Ecto neural progenitor cell (in vitro differentiated cells): ENCODE data around the gene SCNN1B.

Experiments used
- DNase-seq: peaks from one replicate; pipeline ENCODE4 v3.0.0-alpha.2; 2018; ENCODE audit warnings: low spot score

SCNN1B gene

DNA sequence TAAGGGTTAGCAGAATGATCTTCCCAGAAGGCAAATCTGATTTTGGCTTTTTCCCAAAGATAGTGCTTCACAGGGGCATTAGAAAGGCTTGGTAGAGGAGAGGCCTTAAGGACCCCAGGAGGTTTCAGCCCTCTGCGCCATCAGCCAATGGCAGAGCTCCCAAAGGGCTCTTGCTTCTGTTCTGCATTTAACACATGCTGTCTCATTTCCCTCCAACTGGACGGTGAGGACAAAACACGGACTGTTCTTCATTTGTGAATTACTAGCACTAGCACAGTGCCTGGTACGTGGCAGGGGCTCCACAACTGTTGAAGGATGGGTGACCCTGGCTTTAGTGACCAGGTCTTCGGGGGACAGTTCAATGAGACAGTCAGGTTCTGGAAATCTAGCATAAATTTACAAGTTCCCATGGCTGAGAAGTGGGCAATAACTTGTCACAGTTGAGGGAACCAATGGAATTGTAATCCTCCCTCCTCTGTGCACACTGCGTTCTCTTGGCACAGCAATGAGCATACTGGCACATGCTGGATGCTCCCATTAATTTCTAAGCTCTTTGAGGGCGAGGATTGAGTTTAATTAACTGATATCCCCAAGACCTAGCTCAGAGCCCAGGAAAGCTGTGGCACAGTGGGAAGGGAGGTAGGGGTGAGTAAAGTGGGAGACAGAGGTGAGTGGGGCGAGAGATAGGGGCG, 105.5 kb downstream of the SCNN1B start:
- DNase-seq: no peak

DNA sequence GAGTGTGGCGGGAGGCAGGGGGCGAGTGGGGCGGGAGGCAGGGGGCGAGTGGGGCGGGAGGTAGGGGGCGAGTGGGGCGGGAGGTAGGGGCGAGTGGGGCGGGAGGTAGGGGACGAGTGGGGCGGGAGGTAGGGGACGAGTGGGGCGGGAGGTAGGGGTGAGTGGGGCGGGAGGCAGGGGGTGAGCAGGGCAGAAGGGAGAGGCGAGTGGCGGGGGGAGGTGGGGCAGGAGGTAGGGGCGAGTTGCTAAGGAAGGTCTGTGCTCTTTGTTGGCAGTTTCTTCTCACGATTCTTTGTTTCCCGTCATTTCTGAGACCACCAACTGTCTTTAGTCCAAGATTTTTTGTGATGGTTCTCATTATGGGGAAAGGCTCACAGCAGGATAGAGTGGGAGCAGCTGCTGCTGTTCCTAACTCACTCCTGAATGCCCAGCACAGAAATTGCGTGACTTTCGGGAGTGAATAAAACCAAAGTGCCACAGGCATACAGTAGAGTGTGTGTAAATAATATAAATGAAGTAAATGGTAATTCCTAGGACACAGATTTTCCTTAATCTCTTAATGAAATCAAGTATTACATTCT, 106.2 kb downstream of the SCNN1B start:
- DNase-seq: no peak

DNA sequence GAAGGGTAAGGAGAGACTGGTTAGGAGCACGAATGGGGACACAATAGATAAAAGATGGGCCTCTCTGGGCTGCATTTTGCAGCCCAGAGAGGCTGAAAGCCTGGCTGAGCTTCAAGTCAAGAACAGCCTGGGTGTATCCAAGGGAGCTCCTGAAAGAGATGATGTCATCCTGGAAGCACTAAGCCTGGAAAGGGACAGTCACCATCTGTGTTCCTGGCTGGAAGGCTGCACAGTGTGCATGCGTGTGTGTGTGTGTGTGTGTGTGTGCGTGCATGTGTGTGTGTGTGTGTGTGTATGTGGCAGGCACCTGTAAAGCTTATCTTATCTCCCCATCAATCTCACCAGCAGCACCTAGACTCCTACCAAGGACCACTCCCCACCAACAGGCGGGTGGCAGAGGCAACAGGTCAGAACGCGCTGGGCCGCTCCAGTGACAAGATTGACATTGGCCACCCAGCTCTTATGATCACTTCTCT, 106.8 kb downstream of the SCNN1B start:
- DNase-seq: no peak

DNA sequence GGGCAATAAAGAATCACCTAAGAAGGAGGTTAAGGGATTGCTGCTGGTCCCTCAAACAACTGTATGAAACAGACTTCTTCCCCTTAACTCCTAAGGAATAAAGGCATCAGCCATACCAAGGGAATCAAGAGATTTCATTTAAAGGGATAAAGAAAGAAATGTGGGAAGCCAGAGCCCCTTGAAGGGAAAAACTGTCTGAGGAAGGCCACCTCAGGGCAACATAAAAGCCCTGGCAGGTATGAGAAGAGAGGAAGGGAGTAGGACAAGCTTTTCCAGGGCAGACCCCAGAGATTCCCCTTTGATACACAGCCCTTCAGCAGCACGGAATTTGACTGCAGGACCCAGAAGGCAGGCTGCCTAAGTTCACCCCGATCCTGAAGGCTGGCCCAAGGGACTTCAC, 107.4 kb downstream of the SCNN1B start:
- no peak for DNase-seq

DNA sequence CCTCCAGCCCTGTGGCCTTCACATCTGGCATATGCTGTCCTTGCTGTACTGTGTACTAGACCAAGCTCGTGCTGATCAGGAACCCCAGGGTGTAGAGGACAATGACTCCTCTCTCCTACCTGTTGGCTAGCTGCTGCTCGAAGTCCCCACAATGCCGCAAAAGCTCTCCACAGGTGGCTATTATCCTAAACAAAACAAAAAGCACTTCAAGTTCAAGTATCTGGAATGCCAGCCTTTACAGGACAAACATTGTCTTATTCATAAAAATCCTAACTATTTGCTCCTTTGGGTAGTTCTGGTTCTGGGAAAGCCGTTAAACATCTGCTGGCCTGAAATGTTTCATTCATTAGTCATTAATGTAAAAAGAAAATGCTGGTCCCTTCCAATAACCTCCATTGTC, 108.1 kb downstream of the SCNN1B start:
- DNase-seq: no peak

DNA sequence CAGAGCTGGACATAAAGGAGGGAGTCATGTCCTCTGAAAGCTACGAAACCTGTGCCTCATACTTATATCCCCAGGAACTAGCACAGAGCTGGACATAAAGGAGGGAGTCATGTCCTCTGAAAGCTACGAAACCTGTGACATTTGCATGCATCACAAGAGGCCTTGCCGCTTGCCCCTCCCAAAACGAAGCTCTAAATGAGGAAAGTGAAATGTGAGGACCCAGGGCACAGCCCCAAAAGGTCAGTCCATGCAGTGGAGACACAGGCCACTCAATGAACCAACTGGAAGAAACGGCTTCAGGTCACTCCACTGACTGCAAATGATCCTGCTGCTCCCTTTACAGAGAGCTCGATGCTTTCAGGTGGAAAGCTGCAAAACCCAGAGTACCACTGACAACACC, 112.6 kb downstream of the SCNN1B start:
- DNase-seq: no peak

DNA sequence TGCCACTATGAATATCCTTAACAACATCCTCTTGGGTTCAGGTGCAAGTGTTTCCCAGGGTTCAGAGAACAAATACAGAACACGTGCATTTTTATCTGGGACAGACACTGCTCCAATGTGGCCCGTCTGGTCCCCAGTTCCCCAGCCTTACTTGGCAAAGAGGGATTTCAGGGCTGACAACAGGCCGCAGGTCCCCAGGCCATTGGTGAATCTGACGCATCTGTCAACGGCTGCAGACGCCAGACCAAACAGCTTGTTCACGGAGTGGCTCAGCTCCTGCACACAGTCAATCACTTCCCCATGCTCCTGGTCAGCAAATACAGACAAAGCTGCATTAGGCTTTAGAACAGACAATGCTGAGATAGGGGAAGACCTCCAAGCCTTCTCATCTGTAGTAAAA, 114.7 kb downstream of the SCNN1B start:
- no peak for DNase-seq

DNA sequence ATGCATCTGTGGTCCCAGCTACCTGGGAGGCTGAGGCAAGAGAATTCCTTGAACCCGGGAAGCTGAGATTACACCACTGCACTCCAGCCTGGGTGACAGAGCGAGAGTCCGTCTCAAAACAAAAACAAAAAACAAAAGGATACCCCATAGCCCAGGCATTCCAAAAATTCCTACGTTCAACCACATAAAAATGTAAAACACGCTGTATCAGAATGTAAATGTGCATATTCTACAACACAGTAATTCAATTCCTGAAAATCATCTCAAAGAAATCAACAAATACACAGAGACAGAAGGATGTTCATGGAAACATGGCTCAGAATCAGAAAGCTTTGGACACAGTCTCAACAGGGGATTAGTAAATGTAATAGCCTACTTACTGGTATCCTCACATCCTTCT, 117.9 kb downstream of the SCNN1B start:
- no peak for DNase-seq

DNA sequence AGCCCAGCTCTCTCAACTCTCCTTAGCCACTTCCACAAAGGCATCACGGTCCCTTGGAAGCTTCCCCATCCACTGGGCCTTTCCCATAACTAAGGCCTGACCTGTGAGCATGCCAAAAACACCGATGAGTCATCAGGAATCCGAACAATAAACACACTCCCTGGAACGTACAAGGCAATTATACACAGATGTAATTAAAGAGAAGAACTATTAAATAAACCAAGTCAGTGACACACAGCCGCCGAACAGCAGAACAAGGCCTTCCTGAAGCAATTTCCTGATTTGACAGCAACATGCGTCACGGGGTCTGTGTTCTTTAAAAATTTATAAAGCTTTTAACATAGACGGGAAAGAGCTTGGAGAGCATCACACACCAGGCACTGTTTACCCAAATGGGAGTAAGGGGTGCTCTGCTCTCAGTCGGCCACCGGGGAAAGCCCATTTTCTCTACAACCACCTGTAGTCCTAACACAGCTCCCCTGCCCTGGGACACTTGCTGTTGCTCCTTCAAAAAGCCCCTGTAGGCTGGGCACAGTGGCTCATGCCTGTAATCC, 121.5 kb downstream of the SCNN1B start:
- no peak for DNase-seq

DNA sequence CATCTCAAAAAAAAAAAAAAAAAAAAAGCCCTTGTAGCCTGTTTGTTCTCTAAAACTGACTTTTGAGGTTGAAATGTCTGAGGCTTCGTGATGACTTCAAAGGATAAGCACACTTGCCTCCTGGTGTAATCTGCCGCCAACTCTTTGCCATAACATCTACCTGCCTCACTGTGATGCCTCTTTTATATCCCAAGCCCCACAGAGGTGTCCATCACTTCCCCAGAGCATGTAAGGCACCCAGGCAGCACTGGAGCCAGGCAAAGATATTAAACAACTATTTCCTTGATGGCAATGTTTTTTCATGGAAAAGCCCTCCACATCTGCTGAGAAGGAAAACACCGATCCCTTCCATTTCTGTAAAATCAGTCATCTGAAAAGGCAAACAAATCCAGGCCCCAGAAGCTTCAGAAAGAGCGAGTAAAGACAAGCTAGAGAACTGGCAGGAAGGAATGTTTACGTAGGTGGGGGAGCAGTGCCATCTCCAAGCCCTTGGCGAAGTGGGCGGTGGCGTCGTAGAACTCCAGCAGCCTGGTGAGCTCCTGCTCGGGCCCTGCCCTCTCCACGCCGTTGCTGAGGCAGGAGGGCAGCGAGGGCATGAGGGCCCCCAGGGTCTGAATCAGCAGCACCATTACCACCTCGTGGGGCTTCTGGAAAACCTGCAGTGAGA, 122.3 kb downstream of the SCNN1B start:
- DNase-seq: no peak

DNA sequence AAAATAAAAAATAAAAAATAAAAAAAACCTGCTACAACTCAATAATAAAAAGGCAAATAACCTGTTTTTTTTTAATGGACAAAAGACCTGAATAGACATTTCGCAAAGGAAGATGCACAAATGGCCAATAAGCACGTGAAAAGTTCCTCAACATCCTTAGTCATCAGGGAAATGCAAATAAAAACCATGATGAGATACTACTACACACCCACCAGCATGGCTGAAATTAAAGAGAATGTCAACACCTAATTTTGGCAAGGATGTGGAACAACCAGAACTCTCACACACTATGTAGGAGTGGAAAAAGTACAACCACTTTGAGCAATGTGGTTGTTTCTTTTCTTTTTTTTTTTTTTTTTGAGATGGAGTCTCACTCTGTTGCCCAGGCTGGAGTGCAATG, 126.2 kb downstream of the SCNN1B start:
- no peak for DNase-seq
